Left renal cortex interstitium (tissue), 4 donors: ENCODE measurements around the gene ASPG. TPM values are rescaled to one million over a fixed set of nuclear protein-coding genes. Genes with fewer than 3 reads are reported as not detected.

Experiments used
- DNase-seq, 4 donors: peaks; one replicate each; pipeline ENCODE4 v3.0.0-alpha.2; 2013; ENCODE audit warnings: low read depth in 4 of 4, low spot score in 2 of 4, missing footprints in 1 of 4
- polyA plus RNA-seq, 4 donors: library from polyadenylated mRNA; unstranded; fragments of 120-200 nt; gene quantifications; one replicate each; pipeline ENCODE4 v1.2.1, GENCODE V29; 2013; ENCODE audit not compliant: insufficient read length in 4 of 4

The ASPG gene
- polyA plus RNA-seq, 4 donors = 13.0 to 17.1 (median 15.7) TPM

GRCh38 chr14:104157016-104157928 lies 71.8 kb downstream of the ASPG start:
- no peak for DNase-seq

DNA sequence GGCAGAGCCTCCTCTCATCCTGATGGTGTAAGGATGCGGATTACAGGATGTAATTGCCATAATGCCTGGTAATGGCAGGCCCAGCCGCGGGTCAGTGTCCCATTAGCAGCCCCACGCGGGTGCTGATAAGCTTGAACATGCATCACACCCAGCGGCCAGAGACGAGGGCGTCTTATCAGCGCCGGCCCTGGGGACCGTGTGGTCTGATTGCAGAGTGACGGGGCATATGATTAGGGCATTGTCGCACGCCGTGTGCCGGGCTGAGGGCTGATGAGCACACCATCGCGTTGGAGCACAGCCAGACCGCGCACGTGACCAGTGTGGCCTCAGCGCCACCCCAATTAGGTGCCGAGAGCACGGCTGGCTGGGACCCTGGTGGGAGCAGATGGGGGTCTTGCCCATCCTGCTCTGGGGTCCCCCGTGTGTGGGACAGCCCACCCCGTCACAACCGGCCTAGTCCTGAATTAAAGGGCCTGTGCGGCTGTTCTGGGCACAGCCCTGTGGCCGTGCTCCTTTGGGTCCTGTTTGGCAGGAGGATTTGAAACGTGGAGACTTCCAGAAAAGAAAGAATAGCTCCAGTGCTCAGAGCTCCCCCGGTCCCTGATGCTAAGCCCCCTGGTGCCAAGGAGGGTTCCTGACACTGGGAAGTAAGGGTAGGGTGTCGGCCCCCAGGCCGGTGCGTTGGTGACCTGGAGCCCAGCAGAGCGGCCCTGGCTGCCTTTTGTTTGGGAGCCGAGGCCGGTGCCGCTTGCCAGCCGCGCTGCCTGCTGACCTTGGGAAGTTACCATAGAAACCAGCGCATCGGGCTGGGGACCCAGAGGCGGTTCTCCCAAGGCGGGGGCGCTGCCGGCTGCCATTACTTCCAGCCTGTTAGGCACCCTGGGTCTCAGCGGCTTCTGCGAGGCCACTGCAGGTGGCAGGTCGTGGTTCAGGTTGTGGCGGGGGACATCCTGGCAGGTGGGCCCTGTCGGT lies 73.6 kb downstream of the ASPG start:
- DNase-seq = no peak

GRCh38 chr14:104159990-104160389 lies 74.5 kb downstream of the ASPG start:
- DNase-seq = no peak

GRCh38 chr14:104161602-104162367 lies 76.3 kb downstream of the ASPG start:
- DNase-seq = no peak

- DNase-seq = no peak
Observed at GRCh38 chr14:104162495-104162894, 77.0 kb downstream of the ASPG start.

- DNase-seq = no peak
Observed at GRCh38 chr14:104163541-104163940, 78.0 kb downstream of the ASPG start.

DNA sequence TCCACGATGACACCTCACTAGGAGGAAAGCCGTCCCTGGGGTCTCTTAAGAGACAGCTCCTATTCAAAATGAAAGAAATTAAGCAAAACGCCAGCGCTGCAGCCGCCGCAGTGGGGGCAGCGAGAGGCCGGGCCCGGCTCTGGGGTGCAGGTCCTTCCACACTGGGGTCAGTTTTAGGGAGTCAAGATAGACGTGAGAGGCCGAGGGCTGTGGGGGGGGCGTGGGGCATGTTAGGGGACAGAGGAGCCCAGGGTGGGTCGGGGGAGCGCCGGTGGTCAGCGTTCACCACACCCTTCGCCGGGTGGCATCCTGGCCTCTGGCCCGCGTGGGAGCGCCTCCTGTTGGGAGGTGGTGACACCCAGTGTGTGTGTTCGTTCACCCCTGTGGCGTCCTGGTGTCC lies 78.5 kb downstream of the ASPG start:
- DNase-seq = no peak

GRCh38 chr14:104164512-104164911 lies 79.0 kb downstream of the ASPG start:
- DNase-seq = no peak

Other genes with a start within 250 kb of the ASPG start
- gene PPP1R13B, start 238.1 kb upstream of the ASPG start, polyA plus RNA-seq = 10 to 100 TPM; 26.0 to 41.4 (median 33.3) TPM
- 1 to 10 TPM; 1.5 to 3.0 (median 2.8) TPM for gene TDRD9, start 157.2 kb upstream of the ASPG start, polyA plus RNA-seq
- gene RD3L, start 143.2 kb upstream of the ASPG start, polyA plus RNA-seq = not detected
- gene KIF26A, start 52.9 kb downstream of the ASPG start, polyA plus RNA-seq = 10 to 100 TPM; 10.6 to 21.4 (median 12.5) TPM